AG09319 (cell line): ENCODE measurements around the gene CSNK1E.
"Not testable (repeated sequence)": the region's sequence is repeated elsewhere in the genome, so short reads cannot be mapped to it uniquely, and the experiment has no call there.

ENCODE experiments used
- DNase-seq: peaks from one replicate; pipeline ENCODE4 v3.0.0-alpha.2; 2010; ENCODE audit warnings: low read depth; ENCODE audit errors: extremely low read depth
- CTCF ChIP-seq: IDR thresholded peaks from 2 replicates; pipeline ENCODE4 v1.5.1; 2011; ENCODE audit warnings: low read depth, mild to moderate bottlenecking, inconsistent platforms, low read length, moderate library complexity

Gene CSNK1E

GRCh38 chr22:38350444-38351359 lies 33.5 kb upstream of the CSNK1E start:
- no peak for DNase-seq
- TF ChIP-seq CTCF: no peak

- no peak for TF ChIP-seq CTCF
Measured at GRCh38 chr22:38348751-38349496, 31.7 kb upstream of the CSNK1E start.

GRCh38 chr22:38347944-38348750 lies 30.9 kb upstream of the CSNK1E start:
- no peak for DNase-seq
- TF ChIP-seq CTCF: no peak

More at GRCh38 chr22:38348751-38349496, 31.7 kb upstream of the CSNK1E start:
- DNase-seq: no peak

GRCh38 chr22:38347181-38347943 lies 30.1 kb upstream of the CSNK1E start:
- TF ChIP-seq CTCF: no peak
- no peak for DNase-seq

- no peak for TF ChIP-seq CTCF
- no peak for DNase-seq
Measured at GRCh38 chr22:38346506-38346905, 29.3 kb upstream of the CSNK1E start.

- no peak for TF ChIP-seq CTCF
- no peak for DNase-seq
Measured at GRCh38 chr22:38345782-38346181, 28.5 kb upstream of the CSNK1E start.

GRCh38 chr22:38339893-38340292 lies 22.7 kb upstream of the CSNK1E start:
- DNase-seq: not testable (repeated sequence)
